Fibroblast of skin of left quadriceps (primary cell): Measurements from ENCODE around the gene CNOT6.
"Not testable (repeated sequence)": the region's sequence is repeated elsewhere in the genome, so short reads cannot be mapped to it uniquely, and the experiment has no call there.

Experiments used
- DNase-seq, 2 experiments: peaks; one replicate each; pipeline ENCODE4 v3.0.0-alpha.2; 2013; ENCODE audit warnings: low read depth in 2 of 2

Gene CNOT6

GRCh38 chr5:180470966-180471582 is 23.1 kb upstream of the CNOT6 start:
- DNase-seq, result peak; percentile 23 to 37

GRCh38 chr5:180471866-180472265 is 22.3 kb upstream of the CNOT6 start:
- DNase-seq, result no peak

GRCh38 chr5:180472269-180472668 is 21.9 kb upstream of the CNOT6 start:
- no peak for DNase-seq

- not testable (repeated sequence) for DNase-seq
These were observed 20.8 kb upstream of the CNOT6 start for GRCh38 chr5:180473386-180473785.

GRCh38 chr5:180474569-180474968 is 19.6 kb upstream of the CNOT6 start:
- DNase-seq, result no peak

GRCh38 chr5:180475969-180476524 is 18.1 kb upstream of the CNOT6 start:
- not testable (repeated sequence) for DNase-seq

- DNase-seq, result no peak
These were observed 9.4 kb upstream of the CNOT6 start for GRCh38 chr5:180484813-180485212.

- no peak for DNase-seq
These were observed 7.5 kb upstream of the CNOT6 start for GRCh38 chr5:180486636-180487149.

GRCh38 chr5:180487556-180487955 is 6.6 kb upstream of the CNOT6 start:
- no peak for DNase-seq

- no peak for DNase-seq
These were observed 2.7 kb upstream of the CNOT6 start for GRCh38 chr5:180491496-180491895.

GRCh38 chr5:180492226-180492903 is 1.8 kb upstream of the CNOT6 start:
- DNase-seq, result no peak

GRCh38 chr5:180494510-180495181 is 467 bp downstream of the CNOT6 start:
- DNase-seq, result no peak

- DNase-seq, result no peak
These were observed 1.1 kb downstream of the CNOT6 start for GRCh38 chr5:180495292-180495691.

- no peak for DNase-seq
These were observed 2.0 kb downstream of the CNOT6 start for GRCh38 chr5:180495991-180496741.

- DNase-seq, result not testable (repeated sequence)
These were observed 2.6 kb downstream of the CNOT6 start for GRCh38 chr5:180496806-180497205.

GRCh38 chr5:180497865-180498264 is 3.7 kb downstream of the CNOT6 start:
- DNase-seq, result not testable (repeated sequence)

GRCh38 chr5:180498378-180498777 is 4.2 kb downstream of the CNOT6 start:
- DNase-seq, result no peak

- no peak for DNase-seq
These were observed 5.5 kb downstream of the CNOT6 start for GRCh38 chr5:180499684-180500083.

GRCh38 chr5:180500300-180500699 is 6.1 kb downstream of the CNOT6 start:
- not testable (repeated sequence) for DNase-seq

- DNase-seq, result no peak
These were observed 13.5 kb downstream of the CNOT6 start for GRCh38 chr5:180507661-180508060.

- no peak for DNase-seq
These were observed 21.1 kb downstream of the CNOT6 start for GRCh38 chr5:180515294-180515693.

GRCh38 chr5:180515974-180516373 is 21.8 kb downstream of the CNOT6 start:
- DNase-seq, result not testable (repeated sequence)
